IMR-90 (cell line): ENCODE results near the gene NPAS2. TPM values are rescaled to one million over a fixed set of nuclear protein-coding genes. Genes with fewer than 3 reads are reported as not detected.

Source experiments
- ATAC-seq: fragments of 200-7000 bp; cut with Tn5 transposase; 2 replicates; pipeline ENCODE4 v1.9.1; 2020; ENCODE audit warnings: low read depth, mild to moderate bottlenecking, moderate library complexity
- BruUV-seq: library from RNA; stranded (reverse); fragments of 400-500 nt; replicated peaks from 2 replicates; lab custom pipeline; 2021; lab: Mats Ljungman, UMichigan
- CTCF ChIA-PET: fragments of 300-600 bp; formaldehyde crosslinking; extraction: SDS; loops from one replicate; lab custom pipeline; 2021; ENCODE audit warnings: antibody characterized with exemption; lab: Yijun Ruan, JAX
- POLR2A ChIA-PET: fragments of 300-600 bp; sonication (Branson Sonifier 250); formaldehyde crosslinking; loops from one replicate; lab custom pipeline; 2022; ENCODE audit warnings: antibody characterized with exemption; ENCODE audit not compliant: unreplicated experiment; lab: Charles Lee
- DNase-seq: peaks from one replicate; pipeline ENCODE4 v3.0.0; 2013
- H2AFZ ChIP-seq: replicated peaks from 2 replicates; pipeline ENCODE3; 2013; ENCODE audit warnings: low read length, mild to moderate bottlenecking; ENCODE audit not compliant: poor library complexity
- H2AK5ac ChIP-seq: 2 replicates; pipeline ENCODE4 v1.6.1; 2013; ENCODE audit warnings: low read depth, low read length, inconsistent platforms
- H2AK9ac ChIP-seq: replicated peaks from 2 replicates; pipeline ENCODE3; 2013; ENCODE audit warnings: mild to moderate bottlenecking, low read depth, low read length, moderate library complexity; ENCODE audit not compliant: poor library complexity
- H2BK120ac ChIP-seq: 2 replicates; pipeline ENCODE4 v1.6.1; 2013; ENCODE audit warnings: low read depth, low read length, inconsistent platforms
- H2BK15ac ChIP-seq: 3 replicates; pipeline ENCODE4 v1.6.1; 2013; ENCODE audit warnings: low read depth, low read length, inconsistent platforms
- H2BK20ac ChIP-seq: 2 replicates; pipeline ENCODE4 v1.6.1; 2013; ENCODE audit warnings: low read depth, mild to moderate bottlenecking, inconsistent platforms, low read length, moderate library complexity
- H2BK5ac ChIP-seq: 2 replicates; pipeline ENCODE4 v1.6.1; 2013; ENCODE audit warnings: mild to moderate bottlenecking, low read depth, low read length, inconsistent platforms; ENCODE audit not compliant: poor library complexity, severe bottlenecking
- H3K14ac ChIP-seq: replicated peaks from 2 replicates; pipeline ENCODE4 v1.6.1; 2013; ENCODE audit warnings: low read depth, low read length, inconsistent platforms
- H3K18ac ChIP-seq: 2 replicates; pipeline ENCODE4 v1.6.1; 2013; ENCODE audit warnings: low read depth, low read length, control low read depth
- H3K23ac ChIP-seq: 2 replicates; pipeline ENCODE4 v1.6.1; 2013; ENCODE audit warnings: low read depth, low read length, inconsistent platforms
- H3K27ac ChIP-seq: 2 replicates; pipeline ENCODE4 v1.5.1; 2013; ENCODE audit warnings: mild to moderate bottlenecking, control low read depth, low read length; ENCODE audit not compliant: insufficient read depth
- H3K27me3 ChIP-seq: 2 replicates; pipeline ENCODE4 v1.6.1; 2013; ENCODE audit warnings: low read length; ENCODE audit not compliant: control insufficient read depth, insufficient read depth
- H3K36me3 ChIP-seq: 2 replicates; pipeline ENCODE4 v1.6.1; 2013; ENCODE audit warnings: low read length, mixed read lengths; ENCODE audit not compliant: control insufficient read depth, insufficient read depth
- H3K4ac ChIP-seq: 2 replicates; pipeline ENCODE4 v1.6.1; 2013; ENCODE audit warnings: low read depth, low read length, inconsistent platforms
- H3K4me1 ChIP-seq: 2 replicates; pipeline ENCODE4 v1.6.1; 2013; ENCODE audit warnings: low read length, mixed read lengths; ENCODE audit not compliant: control insufficient read depth, insufficient read depth
- H3K4me2 ChIP-seq: 2 replicates; pipeline ENCODE4 v1.6.1; 2013; ENCODE audit warnings: low read depth, mild to moderate bottlenecking, control low read depth, low read length, moderate library complexity
- H3K4me3 ChIP-seq: 2 replicates; pipeline ENCODE4 v1.5.1; 2013; ENCODE audit warnings: low read depth, mild to moderate bottlenecking, control low read depth, low read length, moderate library complexity; ENCODE audit not compliant: insufficient read depth
- H3K56ac ChIP-seq: 2 replicates; pipeline ENCODE4 v1.6.1; 2013; ENCODE audit warnings: low read length, inconsistent platforms; ENCODE audit not compliant: insufficient read depth; ENCODE audit errors: extremely low read depth
- H3K79me1 ChIP-seq, 2 experiments: 2 replicates each; pipeline ENCODE4 v1.6.1; 2013; ENCODE audit warnings: low read length in 2 of 2, inconsistent platforms in 1 of 2, low read depth in 1 of 2
- H3K9ac ChIP-seq: 2 replicates; pipeline ENCODE4 v1.6.1; 2013; ENCODE audit warnings: low read depth, low read length, control low read depth
- H3K9me1 ChIP-seq: 2 replicates; pipeline ENCODE4 v1.6.1; 2013; ENCODE audit warnings: low read length, inconsistent platforms; ENCODE audit not compliant: insufficient read depth
- H3K9me3 ChIP-seq: 2 replicates; pipeline ENCODE4 v1.6.1; 2013; ENCODE audit warnings: low read length; ENCODE audit not compliant: control insufficient read depth, insufficient read depth
- H4K20me1 ChIP-seq: 2 replicates; pipeline ENCODE4 v1.6.1; 2013; ENCODE audit warnings: low read length, inconsistent platforms; ENCODE audit not compliant: insufficient read depth
- H4K5ac ChIP-seq: 2 replicates; pipeline ENCODE4 v1.6.1; 2013; ENCODE audit warnings: mild to moderate bottlenecking, low read depth, low read length, control low read depth
- H4K8ac ChIP-seq, 2 experiments: 2 replicates each; pipeline ENCODE4 v1.6.1; 2013; ENCODE audit warnings: low read depth in 2 of 2, low read length in 2 of 2, control low read depth in 1 of 2, inconsistent platforms in 1 of 2
- H4K91ac ChIP-seq: 2 replicates; pipeline ENCODE4 v1.6.1; 2013; ENCODE audit warnings: low read depth, low read length, inconsistent platforms; ENCODE audit not compliant: insufficient read depth
- BHLHE40 ChIP-seq: fragments of 150-350 bp; IDR thresholded peaks from 2 replicates; pipeline ENCODE4 v1.6.1; 2016; ENCODE audit warnings: mild to moderate bottlenecking, low read depth, low read length
- CEBPB ChIP-seq: IDR thresholded peaks from 2 replicates; pipeline ENCODE4 v1.6.1; 2012; ENCODE audit warnings: low read depth, low read length, improper control_type of control experiment
- CHD1 ChIP-seq: IDR thresholded peaks from 2 replicates; pipeline ENCODE4 v1.6.1; 2012; ENCODE audit warnings: low read depth, low read length, improper control_type of control experiment
- FOS ChIP-seq: fragments of 150-350 bp; IDR thresholded peaks from 2 replicates; pipeline ENCODE4 v1.6.1; 2016; ENCODE audit warnings: low read depth, low read length
- MAFK ChIP-seq: IDR thresholded peaks from 2 replicates; pipeline ENCODE4 v1.6.1; 2012; ENCODE audit warnings: low read depth, low read length, improper control_type of control experiment
- MAZ ChIP-seq: IDR thresholded peaks from 2 replicates; pipeline ENCODE4 v1.6.1; 2012; ENCODE audit warnings: low read depth, mild to moderate bottlenecking, low read length, improper control_type of control experiment, moderate library complexity, borderline replicate concordance
- MXI1 ChIP-seq: IDR thresholded peaks from 2 replicates; pipeline ENCODE4 v1.6.1; 2012; ENCODE audit warnings: low read depth, mild to moderate bottlenecking, low read length, moderate library complexity, borderline replicate concordance
- NFE2L2 ChIP-seq: fragments of 150-350 bp; IDR thresholded peaks from 2 replicates; pipeline ENCODE4 v1.6.1; 2016; ENCODE audit warnings: low read depth, mild to moderate bottlenecking, low read length
- RAD21 ChIP-seq: IDR thresholded peaks from 2 replicates; pipeline ENCODE4 v1.6.1; 2012; ENCODE audit warnings: low read length, improper control_type of control experiment
- RCOR1 ChIP-seq: IDR thresholded peaks from 2 replicates; pipeline ENCODE4 v1.6.1; 2012; ENCODE audit warnings: mild to moderate bottlenecking, low read length, improper control_type of control experiment; ENCODE audit not compliant: insufficient replicate concordance
- RFX5 ChIP-seq: IDR thresholded peaks from 2 replicates; pipeline ENCODE4 v1.8.0; 2012; ENCODE audit warnings: low read depth, mild to moderate bottlenecking, low read length, moderate library complexity
- SMC3 ChIP-seq: fragments of 150-350 bp; IDR thresholded peaks from 2 replicates; pipeline ENCODE4 v1.6.1; 2016; ENCODE audit warnings: low read depth, mild to moderate bottlenecking, antibody characterized with exemption, low read length, moderate library complexity
- WGBS, 2 experiments: methylation state at CpG; one replicate each; pipeline versions ENCODE4 v1.1.5 to v1.1.7; 2013; ENCODE audit warnings: missing lambda C conversion rate in 2 of 2; ENCODE audit not compliant: insufficient read length in 1 of 2; ENCODE audit errors: extremely low coverage in 2 of 2; 5-methylcytosine and 5-hydroxymethylcytosine counted together
- dilution Hi-C: fragments of 300-500 bp; cut with HindIII; formaldehyde crosslinking; loops from one replicate; pipeline ENCODE4 v1.14.3; 2018; ENCODE audit warnings: low sequenced_read_pairs; ENCODE audit not compliant: unreplicated experiment
- in situ Hi-C: fragments of 300-500 bp; cut with MboI; formaldehyde crosslinking; loops from 3 replicates; pipeline ENCODE4 v1.14.3; 2019; ENCODE audit warnings: low sequenced_read_pairs, inconsistent platforms, mixed read lengths
- intact Hi-C: fragments of 100-400 bp; cut with micrococcal nuclease; formaldehyde crosslinking; loops from 2 replicates; pipeline ENCODE4 v1.10.0; 2022
- polyA plus RNA-seq, 3 experiments: library from polyadenylated mRNA; depleted of rRNA; stranded (reverse); fragments of >200 nt; gene quantifications; 2 replicates each; pipeline ENCODE4 v1.2.3, GENCODE V29; 2012; ENCODE audit warnings: low replicate concordance in 1 of 3
- total RNA-seq: library from RNA; depleted of rRNA; stranded (reverse); fragments of >200 nt; gene quantifications from 2 replicates; pipeline ENCODE4 v1.2.3, GENCODE V29; 2012
- TF ChIP-seq, protein P1 (sequence below): conservative IDR thresholded peaks from 2 replicates; pipeline ENCODE4 v1.5.1; 2012; ENCODE audit warnings: mild to moderate bottlenecking, low read depth, low read length, improper control_type of control experiment
- TF ChIP-seq, protein P2 (sequence below): fragments of 150-350 bp; IDR thresholded peaks from 2 replicates; pipeline ENCODE4 v1.6.1; 2017; ENCODE audit warnings: mild to moderate bottlenecking, antibody characterized with exemption, low read length, low read depth
- TF ChIP-seq, protein P3 (sequence below): fragments of 150-350 bp; IDR thresholded peaks from 2 replicates; pipeline ENCODE4 v1.6.1; 2016; ENCODE audit warnings: low read depth, mild to moderate bottlenecking, low read length, moderate library complexity, borderline replicate concordance

The NPAS2 gene
- total and polyA plus RNA-seq, 2 of the 4 experiments (the other 2 are of a cell fraction), result 5.2 to 14.8 TPM

DNA sequence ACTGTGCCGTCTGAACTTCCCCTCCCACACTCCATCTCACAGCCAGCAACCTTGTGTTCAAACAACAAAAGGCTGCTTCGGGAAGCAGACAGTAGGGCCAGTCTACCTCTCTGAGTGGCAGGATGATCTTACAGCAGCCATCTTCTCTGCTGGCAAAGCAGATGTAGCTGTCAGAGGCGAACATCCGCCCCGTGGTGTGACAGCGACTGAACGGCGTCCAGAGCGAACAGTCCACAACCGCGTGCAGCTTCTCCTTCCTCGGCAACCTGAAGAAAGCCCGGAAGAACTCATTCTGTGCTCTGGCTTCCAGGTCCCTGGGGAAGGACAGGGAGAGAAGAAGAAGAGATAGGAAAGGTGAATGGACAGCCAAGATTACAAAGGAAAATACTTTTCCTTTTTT lies 220.1 kb downstream of the NPAS2 start:
- Histone ChIP-seq H3K4ac (no peak overlapping the region), H3K79me1 (no peaks in the 10 kb centered on the region), H3K4me3 (no peak overlapping the region), H3K9ac (no peak overlapping the region), H4K8ac (no peak overlapping the region), H2AK9ac (no peak overlapping the region), H3K9me1 (peaks cover 7% of the 10 kb centered on the region), H4K91ac (no peak overlapping the region), H2AFZ (no peak overlapping the region), H3K14ac (no peak overlapping the region), H2BK120ac (no peak overlapping the region), H2AK5ac (no peak overlapping the region), H4K5ac (no peak overlapping the region), H2BK20ac (no peak overlapping the region), H3K9me3 (no peaks in the 10 kb centered on the region), H3K27ac (no peak overlapping the region), H4K20me1 (no peaks in the 10 kb centered on the region), H3K4me2 (no peak overlapping the region), H3K23ac (no peak overlapping the region), H3K56ac (no peak overlapping the region), H2BK5ac (no peak overlapping the region), H3K27me3 (peaks cover 2% of the 10 kb centered on the region; the same call in 1 of the 2 replicates), H2BK15ac (no peak overlapping the region), H3K4me1 (no peaks in the 10 kb centered on the region), H3K36me3 (peaks cover 3% of the 10 kb centered on the region; the same call in 1 of the 2 replicates), H3K18ac (no peak overlapping the region)
- in situ Hi-C loops, result no loop called here
- no peak for DNase-seq
- intact Hi-C loops, result no loop called here
- ChIA-PET POLR2A (no interaction called here), CTCF (interaction anchor here (0.7 kb wide), 1 partner anchor 30 kb away, joined by 3 read pairs; no protein-coding TSS in a partner anchor)
- dilution Hi-C loops, result no loop called here
- BruUV-seq, result no TSS peak
- ATAC-seq, result no peak
- WGBS, 2 experiments, result 78% methylated on average over 9 of the region's 13 CpGs; no CpG with 5 or more reads in 1 of the 2 experiments
- TF ChIP-seq MAFK (no peak), MXI1 (no peak), NFE2L2 (no peak), SMC3 (no peak), BHLHE40 (no peak), MAZ (no peak), CHD1 (no peak), RFX5 (no peak), RAD21 (no peak), FOS (no peak), RCOR1 (no peak), CEBPB (no peak)
- TF ChIP-seq, protein P1, sequence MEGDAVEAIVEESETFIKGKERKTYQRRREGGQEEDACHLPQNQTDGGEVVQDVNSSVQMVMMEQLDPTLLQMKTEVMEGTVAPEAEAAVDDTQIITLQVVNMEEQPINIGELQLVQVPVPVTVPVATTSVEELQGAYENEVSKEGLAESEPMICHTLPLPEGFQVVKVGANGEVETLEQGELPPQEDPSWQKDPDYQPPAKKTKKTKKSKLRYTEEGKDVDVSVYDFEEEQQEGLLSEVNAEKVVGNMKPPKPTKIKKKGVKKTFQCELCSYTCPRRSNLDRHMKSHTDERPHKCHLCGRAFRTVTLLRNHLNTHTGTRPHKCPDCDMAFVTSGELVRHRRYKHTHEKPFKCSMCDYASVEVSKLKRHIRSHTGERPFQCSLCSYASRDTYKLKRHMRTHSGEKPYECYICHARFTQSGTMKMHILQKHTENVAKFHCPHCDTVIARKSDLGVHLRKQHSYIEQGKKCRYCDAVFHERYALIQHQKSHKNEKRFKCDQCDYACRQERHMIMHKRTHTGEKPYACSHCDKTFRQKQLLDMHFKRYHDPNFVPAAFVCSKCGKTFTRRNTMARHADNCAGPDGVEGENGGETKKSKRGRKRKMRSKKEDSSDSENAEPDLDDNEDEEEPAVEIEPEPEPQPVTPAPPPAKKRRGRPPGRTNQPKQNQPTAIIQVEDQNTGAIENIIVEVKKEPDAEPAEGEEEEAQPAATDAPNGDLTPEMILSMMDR, result no peak
- TF ChIP-seq, protein P2, sequence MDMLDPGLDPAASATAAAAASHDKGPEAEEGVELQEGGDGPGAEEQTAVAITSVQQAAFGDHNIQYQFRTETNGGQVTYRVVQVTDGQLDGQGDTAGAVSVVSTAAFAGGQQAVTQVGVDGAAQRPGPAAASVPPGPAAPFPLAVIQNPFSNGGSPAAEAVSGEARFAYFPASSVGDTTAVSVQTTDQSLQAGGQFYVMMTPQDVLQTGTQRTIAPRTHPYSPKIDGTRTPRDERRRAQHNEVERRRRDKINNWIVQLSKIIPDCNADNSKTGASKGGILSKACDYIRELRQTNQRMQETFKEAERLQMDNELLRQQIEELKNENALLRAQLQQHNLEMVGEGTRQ, result no peak
- TF ChIP-seq, protein P3, sequence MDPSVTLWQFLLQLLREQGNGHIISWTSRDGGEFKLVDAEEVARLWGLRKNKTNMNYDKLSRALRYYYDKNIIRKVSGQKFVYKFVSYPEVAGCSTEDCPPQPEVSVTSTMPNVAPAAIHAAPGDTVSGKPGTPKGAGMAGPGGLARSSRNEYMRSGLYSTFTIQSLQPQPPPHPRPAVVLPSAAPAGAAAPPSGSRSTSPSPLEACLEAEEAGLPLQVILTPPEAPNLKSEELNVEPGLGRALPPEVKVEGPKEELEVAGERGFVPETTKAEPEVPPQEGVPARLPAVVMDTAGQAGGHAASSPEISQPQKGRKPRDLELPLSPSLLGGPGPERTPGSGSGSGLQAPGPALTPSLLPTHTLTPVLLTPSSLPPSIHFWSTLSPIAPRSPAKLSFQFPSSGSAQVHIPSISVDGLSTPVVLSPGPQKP, result no peak
